Astrocyte of the cerebellum (primary cell): ENCODE results near the gene SEMA4C.

ENCODE experiments used
- DNase-seq: peaks from one replicate; pipeline ENCODE4 v3.0.0-alpha.2; 2011; ENCODE audit warnings: low read depth
- H3K4me3 ChIP-seq: 2 replicates; pipeline ENCODE4 v1.5.1; 2011; ENCODE audit warnings: mild to moderate bottlenecking, low read depth, low read length, moderate library complexity
- CTCF ChIP-seq: IDR thresholded peaks from 2 replicates; pipeline ENCODE4 v1.5.1; 2012; ENCODE audit warnings: low read length, low read depth, moderate library complexity, mild to moderate bottlenecking; ENCODE audit errors: missing control alignments
- in situ Hi-C: cut with HindIII; loops from 2 replicates; pipeline ENCODE4 v1.10.0; 2017; ENCODE audit warnings: low sequenced_read_pairs

SEMA4C gene

GRCh38 chr2:96914332-96914731 lies 44.5 kb upstream of the SEMA4C start:
- TF ChIP-seq CTCF = no peak
- in situ Hi-C loops = no loop called here
- no peak for DNase-seq
- H3K4me3 ChIP-seq = no peak overlapping the region

GRCh38 chr2:96913398-96914202 lies 43.7 kb upstream of the SEMA4C start:
- DNase-seq = no peak
- H3K4me3 ChIP-seq = no peak overlapping the region
- in situ Hi-C loops = no loop called here
- no peak for TF ChIP-seq CTCF

- in situ Hi-C loops = no loop called here
- TF ChIP-seq CTCF = no peak
- DNase-seq = no peak
- no peak overlapping the region for H3K4me3 ChIP-seq
These were observed 43.2 kb upstream of the SEMA4C start for GRCh38 chr2:96913117-96913397.

GRCh38 chr2:96912346-96913116 lies 42.7 kb upstream of the SEMA4C start:
- no peak for DNase-seq
- in situ Hi-C loops = no loop called here
- no peak for TF ChIP-seq CTCF
- H3K4me3 ChIP-seq = no peak overlapping the region

- in situ Hi-C loops = no loop called here
- no peak for TF ChIP-seq CTCF
- no peak for DNase-seq
- H3K4me3 ChIP-seq = no peak overlapping the region
These were observed 39.7 kb upstream of the SEMA4C start for GRCh38 chr2:96909611-96910021.

- no peak for TF ChIP-seq CTCF
- no peak for DNase-seq
- no peak overlapping the region for H3K4me3 ChIP-seq
- in situ Hi-C loops = no loop called here
These were observed 37.5 kb upstream of the SEMA4C start for GRCh38 chr2:96907115-96908041.
